HepG2 (cell line): Measurements from ENCODE around the gene ZNF629. TPM values are rescaled to one million over a fixed set of nuclear protein-coding genes. Genes with fewer than 3 reads are reported as not detected.

ENCODE experiments used
- CENPBD1 ChIP-seq: sonication (generic); formaldehyde crosslinking; IDR thresholded peaks from 2 replicates; pipeline ENCODE4 v1.8.0; 2022; ENCODE audit warnings: missing genetic modification reagents, low read depth, mild to moderate bottlenecking, borderline replicate concordance
- DPF2 ChIP-seq: sonication (generic); formaldehyde crosslinking; IDR thresholded peaks from 2 replicates; pipeline ENCODE4 v1.4.0; 2020; ENCODE audit warnings: mild to moderate bottlenecking, low read depth, missing genetic modification reagents, borderline replicate concordance
- E2F2 ChIP-seq: sonication (generic); formaldehyde crosslinking; IDR thresholded peaks from 2 replicates; pipeline ENCODE4 v1.4.0; 2020; ENCODE audit warnings: missing genetic modification reagents, borderline replicate concordance
- FUBP1 ChIP-seq: sonication (generic); formaldehyde crosslinking; IDR thresholded peaks from 2 replicates; pipeline ENCODE4 v1.5.1; 2020; ENCODE audit warnings: missing genetic modification reagents, mild to moderate bottlenecking, borderline replicate concordance
- GLMP ChIP-seq: sonication (generic); formaldehyde crosslinking; IDR thresholded peaks from 2 replicates; pipeline ENCODE4 v1.9.0; 2021; ENCODE audit warnings: missing genetic modification reagents, mild to moderate bottlenecking, borderline replicate concordance
- JUND ChIP-seq: sonication (generic); formaldehyde crosslinking; IDR thresholded peaks from 2 replicates; pipeline ENCODE4 v1.8.0; 2022; ENCODE audit warnings: mild to moderate bottlenecking, missing genetic modification reagents
- LCORL ChIP-seq, 2 experiments: fragments of 450-650 bp in 1 of 2; sonication (generic) in 1 of 2; formaldehyde crosslinking in 1 of 2; IDR thresholded peaks; 2 replicates each; pipeline versions ENCODE4 v1.5.0 to v1.6.1; 2017 to 2020; ENCODE audit warnings: antibody characterized with exemption in 1 of 2, missing genetic modification reagents in 1 of 2
- STAG1 ChIP-seq: sonication (generic); formaldehyde crosslinking; IDR thresholded peaks from 2 replicates; pipeline ENCODE4 v1.4.0; 2020; ENCODE audit warnings: missing genetic modification reagents
- TFDP1 ChIP-seq: IDR thresholded peaks from 2 replicates; pipeline ENCODE4 v1.6.1; 2016; ENCODE audit warnings: missing compliant biosample characterization, missing genetic modification reagents, borderline replicate concordance
- YEATS2 ChIP-seq: sonication (generic); formaldehyde crosslinking; IDR thresholded peaks from 2 replicates; pipeline ENCODE4 v1.4.0; 2020; ENCODE audit warnings: missing genetic modification reagents, borderline replicate concordance
- ZBTB33 ChIP-seq: sonication (generic); formaldehyde crosslinking; IDR thresholded peaks from 2 replicates; pipeline ENCODE4 v1.4.0; 2020; ENCODE audit warnings: missing genetic modification reagents
- ZNF263 ChIP-seq: sonication (generic); formaldehyde crosslinking; IDR thresholded peaks from 2 replicates; pipeline ENCODE4 v1.4.0; 2020; ENCODE audit warnings: missing genetic modification reagents
- ZNF362 ChIP-seq: sonication (generic); formaldehyde crosslinking; IDR thresholded peaks from 2 replicates; pipeline ENCODE4 v1.4.0; 2020; ENCODE audit warnings: missing genetic modification reagents, mild to moderate bottlenecking, borderline replicate concordance
- ZNF430 ChIP-seq: sonication (generic); formaldehyde crosslinking; IDR thresholded peaks from 2 replicates; pipeline ENCODE4 v1.9.0; 2021; ENCODE audit warnings: mild to moderate bottlenecking, missing genetic modification reagents
- ZNF44 ChIP-seq: sonication (generic); formaldehyde crosslinking; IDR thresholded peaks from 2 replicates; pipeline ENCODE4 v1.5.1; 2020; ENCODE audit warnings: mild to moderate bottlenecking, missing genetic modification reagents
- ZNF619 ChIP-seq: sonication (generic); formaldehyde crosslinking; IDR thresholded peaks from 2 replicates; pipeline ENCODE4 v1.4.0; 2020; ENCODE audit warnings: mild to moderate bottlenecking, missing genetic modification reagents
- ZNF672 ChIP-seq: sonication (generic); formaldehyde crosslinking; IDR thresholded peaks from 2 replicates; pipeline ENCODE4 v1.8.1; 2022; ENCODE audit warnings: missing genetic modification reagents
- ZNF891 ChIP-seq: sonication (generic); formaldehyde crosslinking; IDR thresholded peaks from 2 replicates; pipeline ENCODE4 v1.5.0; 2020; ENCODE audit warnings: mild to moderate bottlenecking, missing genetic modification reagents
- polyA plus RNA-seq, 8 experiments: library from polyadenylated mRNA; depleted of rRNA in 3 of 8; stranded (reverse) in 7 of 8; unstranded in 1 of 8; fragments of >200 nt; fragmentation: Illumina TruSeq in 4 of 8; extraction: Trizol in 4 of 8; gene quantifications; 2 replicates each; pipeline versions ENCODE4 v1.2.1 to v1.2.3, GENCODE V29; 2011 to 2016; ENCODE audit warnings: low read depth in 4 of 8, missing spikeins in 1 of 8, mixed read lengths in 1 of 8; ENCODE audit not compliant: insufficient read depth in 1 of 8
- total RNA-seq, 5 experiments: library from RNA; depleted of rRNA; stranded (reverse); fragments of >200 nt; fragmentation: Illumina TruSeq; extraction: Trizol; gene quantifications; 2 replicates each; pipeline ENCODE4 v1.2.3, GENCODE V29; 2016; ENCODE audit warnings: low read depth in 1 of 5

Gene ZNF629
- total and polyA plus RNA-seq, 2 of the 13 experiments (the other 11 are each of a cell fraction or from before 2014, with no cell fraction given) = 6.1 to 16.5 TPM

GRCh38 chr16:30787613-30788378 lies 791 bp upstream of the ZNF629 start (continued):
- TF ChIP-seq GLMP (CRISPR knock-in tag) = no peak
- no peak for TF ChIP-seq ZBTB33 (CRISPR knock-in tag)
- no peak; the same call in 1 of the 2 replicates for TF ChIP-seq DPF2 (CRISPR knock-in tag)
- no peak for TF ChIP-seq TFDP1 (CRISPR knock-in tag)
- TF ChIP-seq CENPBD1 (CRISPR knock-in tag) = no peak
- peak; percentile 14; the same call in 1 of the 2 replicates for TF ChIP-seq ZNF619
- no peak for TF ChIP-seq E2F2 (CRISPR knock-in tag)
- TF ChIP-seq YEATS2 (CRISPR knock-in tag) = no peak
- peak; percentile 46; the same call in 1 of the 2 replicates for TF ChIP-seq ZNF263 (CRISPR knock-in tag)
- peak; percentile 8; the same call in 1 of the 2 replicates for TF ChIP-seq STAG1
- no peak for TF ChIP-seq ZNF891
- TF ChIP-seq ZNF430 (CRISPR knock-in tag) = peak; percentile 58
- TF ChIP-seq LCORL (IDR thresholded peaks at IDR 0.05) = no peak
- peak; percentile 17; the same call in 1 of the 2 replicates for TF ChIP-seq LCORL (CRISPR knock-in tag; IDR thresholded peaks at IDR 0.05)
- no peak for TF ChIP-seq FUBP1
- no peak for TF ChIP-seq ZNF44 (CRISPR knock-in tag)
- no peak for TF ChIP-seq ZNF672 (CRISPR knock-in tag)
- no peak for TF ChIP-seq JUND (CRISPR knock-in tag)
- TF ChIP-seq ZNF362 (CRISPR knock-in tag) = no peak
